Inflammatory macrophage treated with lipopolysaccharide for 1 hour (primary cell): ENCODE results near the gene HOXC13.
A peak's percentile ranks its signal among the peaks of the same experiment; 100 is the strongest.

Source experiments
- DNase-seq, 2 donors: peaks; one replicate each; pipeline ENCODE4 v3.0.0-alpha.2; 2020 to 2022

Gene HOXC13

GRCh38 chr12:53982648-53983567 is 44.3 kb downstream of the HOXC13 start:
- DNase-seq = no peak

- no peak for DNase-seq
Observed at GRCh38 chr12:53983568-53983949, 44.9 kb downstream of the HOXC13 start.

- DNase-seq = no peak
Observed at GRCh38 chr12:53983950-53984572, 45.4 kb downstream of the HOXC13 start.

- peak in 1 of 2 donors; percentile 50 for DNase-seq
Observed at GRCh38 chr12:53984901-53985691, 46.5 kb downstream of the HOXC13 start, which contains the start of gene HOXC10. Gene HOXC10, plus strand, starts transcription at chr12:53985146. Its CDS starts 114 bp downstream, at chr12:53985260.

- no peak for DNase-seq
Observed at GRCh38 chr12:53985692-53985993, 47.0 kb downstream of the HOXC13 start.

GRCh38 chr12:53985994-53986685 is 47.5 kb downstream of the HOXC13 start:
- no peak for DNase-seq

GRCh38 chr12:53986686-53987483 is 48.3 kb downstream of the HOXC13 start:
- no peak for DNase-seq

GRCh38 chr12:53987787-53988230 is 49.2 kb downstream of the HOXC13 start:
- DNase-seq = no peak

- no peak for DNase-seq
Observed at GRCh38 chr12:53988541-53989226, 50.1 kb downstream of the HOXC13 start.

GRCh38 chr12:53989227-53990113 is 50.8 kb downstream of the HOXC13 start:
- DNase-seq = peak; percentile 25 to 38

- DNase-seq = no peak
Observed at GRCh38 chr12:53990311-53991076, 51.9 kb downstream of the HOXC13 start.

- DNase-seq = no peak
Observed at GRCh38 chr12:53991077-53991460, 52.4 kb downstream of the HOXC13 start.

GRCh38 chr12:53992377-53992889 is 53.8 kb downstream of the HOXC13 start:
- DNase-seq = no peak

- peak in 1 of 2 donors; percentile 9 for DNase-seq
Observed at GRCh38 chr12:53993162-53994008, 54.8 kb downstream of the HOXC13 start.

GRCh38 chr12:53994009-53994263 is 55.3 kb downstream of the HOXC13 start:
- no peak for DNase-seq

GRCh38 chr12:53994264-53995001 is 55.8 kb downstream of the HOXC13 start:
- DNase-seq = no peak

- no peak for DNase-seq
Observed at GRCh38 chr12:53995002-53995377, 56.4 kb downstream of the HOXC13 start.
